Sciatic nerve (tissue), 2 donors: ENCODE results near the gene OTUD4. TPM values are rescaled to one million over a fixed set of nuclear protein-coding genes. Genes with fewer than 3 reads are reported as not detected.

Source experiments
- ATAC-seq: fragments of 200-7000 bp; cut with Tn5 transposase; one replicate; pipeline ENCODE4 v1.9.1; 2020; ENCODE audit warnings: mild to moderate bottlenecking, moderate library complexity
- DNase-seq: peaks from one replicate; pipeline ENCODE4 v3.0.0-alpha.2; 2020; ENCODE audit warnings: low spot score
- intact Hi-C: fragments of 100-400 bp; cut with DNase I; formaldehyde crosslinking; loops from one replicate; pipeline ENCODE4 v1.14.2; 2022
- total RNA-seq: library from RNA; stranded (reverse); fragmentation: NEBNext Ultra II Directional; extraction: Animal tissue kit (Norgen Biotek cat#: 25700); gene quantifications from one replicate; pipeline ENCODE4 v1.2.1, GENCODE V29; 2021
- donor health status: DM: no; HTN: no; CAD: no.
- donor health status: DM: no; HTN: no; CAD: no.

Gene OTUD4
- total RNA-seq, 1 donor from 2014 or later, result 64.5 TPM

DNA sequence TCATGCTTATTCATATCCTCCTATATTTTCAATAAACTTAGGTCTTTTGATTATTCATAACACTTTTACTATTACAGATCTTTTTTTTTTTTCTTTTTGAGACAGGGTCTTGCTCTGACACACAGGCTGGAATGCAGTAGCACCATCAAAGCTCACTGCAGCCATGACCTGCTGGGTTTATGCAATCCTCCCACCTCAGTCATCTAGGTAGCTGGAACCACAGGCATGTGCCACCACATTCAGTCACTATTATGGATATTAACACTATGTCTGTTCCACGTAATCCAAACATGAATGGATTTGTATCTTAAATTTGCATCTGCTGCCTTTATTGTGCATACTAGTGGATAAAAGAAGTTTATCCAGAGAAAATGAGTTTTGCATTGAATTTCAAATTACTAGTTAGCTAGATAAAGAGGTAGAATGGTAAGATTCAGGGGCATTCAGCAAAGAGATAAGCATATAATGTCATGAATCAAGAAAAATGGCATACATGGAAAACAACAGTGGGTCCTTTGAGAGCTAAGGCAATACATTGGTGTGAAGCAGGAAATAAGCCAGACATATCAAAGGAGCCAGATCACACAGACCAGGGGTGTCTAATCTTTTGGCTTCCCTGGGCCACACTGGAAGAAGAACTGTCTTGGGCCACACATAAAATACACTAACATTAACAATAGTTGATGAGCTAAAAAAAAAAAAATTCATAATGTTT is 96.3 kb downstream of the OTUD4 start:
- no peak for DNase-seq
- ATAC-seq, result no peak
- intact Hi-C loops, result no loop called here

Other genes with a start within 250 kb of the OTUD4 start
- gene ANAPC10, start 82.4 kb downstream of the OTUD4 start, total RNA-seq, result 22.5 TPM
- 43.8 TPM for gene ABCE1, start 82.3 kb downstream of the OTUD4 start, total RNA-seq